GM10248 (cell line): ENCODE measurements around the gene DRG1.
A peak's percentile ranks its signal among the peaks of the same experiment; 100 is the strongest.
"Not testable (repeated sequence)": the region's sequence is repeated elsewhere in the genome, so short reads cannot be mapped to it uniquely, and the experiment has no call there.

Source experiments
- CTCF ChIA-PET: fragments of 300-600 bp; sonication (Branson Sonifier 250); formaldehyde crosslinking; extraction: SDS; loops from one replicate; lab custom pipeline; 2021; ENCODE audit warnings: antibody characterized with exemption; lab: Yijun Ruan, JAX
- POLR2A ChIA-PET: fragments of 350-650 bp; sonication (Branson Sonifier 250); formaldehyde crosslinking; extraction: SDS; loops from one replicate; lab custom pipeline; 2020; ENCODE audit warnings: antibody characterized with exemption; lab: Yijun Ruan, JAX
- DNase-seq: peaks from one replicate; pipeline ENCODE4 v3.0.0; 2012; ENCODE audit errors: extremely low spot score
- TF ChIP-seq, protein P1 (sequence below): IDR thresholded peaks from 2 replicates; pipeline ENCODE4 v1.5.1; 2012; ENCODE audit warnings: mild to moderate bottlenecking, low read depth; ENCODE audit errors: extremely low read depth, missing control alignments, control extremely low read depth

DRG1 gene

DNA sequence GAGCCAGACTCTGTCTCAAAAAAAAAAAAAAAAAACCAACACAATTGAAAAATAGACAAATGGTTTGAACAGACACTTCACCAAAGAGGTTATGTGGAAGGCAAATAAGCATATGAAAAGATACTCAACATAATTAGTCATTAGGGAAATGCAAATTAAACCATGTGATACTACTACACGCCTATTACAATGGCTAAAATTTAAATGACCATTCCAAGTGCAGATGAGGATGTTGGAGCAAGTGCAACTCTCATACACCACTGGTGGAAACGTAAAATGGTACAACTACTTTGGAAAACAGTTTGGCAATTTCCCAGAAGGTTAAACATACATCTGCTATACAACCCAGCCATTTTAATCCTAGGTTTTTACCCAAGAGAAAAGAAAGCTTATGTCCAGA lies 65.9 kb downstream of the DRG1 start:
- TF ChIP-seq, protein P1, sequence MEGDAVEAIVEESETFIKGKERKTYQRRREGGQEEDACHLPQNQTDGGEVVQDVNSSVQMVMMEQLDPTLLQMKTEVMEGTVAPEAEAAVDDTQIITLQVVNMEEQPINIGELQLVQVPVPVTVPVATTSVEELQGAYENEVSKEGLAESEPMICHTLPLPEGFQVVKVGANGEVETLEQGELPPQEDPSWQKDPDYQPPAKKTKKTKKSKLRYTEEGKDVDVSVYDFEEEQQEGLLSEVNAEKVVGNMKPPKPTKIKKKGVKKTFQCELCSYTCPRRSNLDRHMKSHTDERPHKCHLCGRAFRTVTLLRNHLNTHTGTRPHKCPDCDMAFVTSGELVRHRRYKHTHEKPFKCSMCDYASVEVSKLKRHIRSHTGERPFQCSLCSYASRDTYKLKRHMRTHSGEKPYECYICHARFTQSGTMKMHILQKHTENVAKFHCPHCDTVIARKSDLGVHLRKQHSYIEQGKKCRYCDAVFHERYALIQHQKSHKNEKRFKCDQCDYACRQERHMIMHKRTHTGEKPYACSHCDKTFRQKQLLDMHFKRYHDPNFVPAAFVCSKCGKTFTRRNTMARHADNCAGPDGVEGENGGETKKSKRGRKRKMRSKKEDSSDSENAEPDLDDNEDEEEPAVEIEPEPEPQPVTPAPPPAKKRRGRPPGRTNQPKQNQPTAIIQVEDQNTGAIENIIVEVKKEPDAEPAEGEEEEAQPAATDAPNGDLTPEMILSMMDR: no peak
- POLR2A ChIA-PET: no interaction called here
- DNase-seq: no peak
- CTCF ChIA-PET: interaction anchor here (1.3 kb wide), 1 partner anchor 13 kb away, joined by 4 read pairs; no protein-coding TSS in a partner anchor

DNA sequence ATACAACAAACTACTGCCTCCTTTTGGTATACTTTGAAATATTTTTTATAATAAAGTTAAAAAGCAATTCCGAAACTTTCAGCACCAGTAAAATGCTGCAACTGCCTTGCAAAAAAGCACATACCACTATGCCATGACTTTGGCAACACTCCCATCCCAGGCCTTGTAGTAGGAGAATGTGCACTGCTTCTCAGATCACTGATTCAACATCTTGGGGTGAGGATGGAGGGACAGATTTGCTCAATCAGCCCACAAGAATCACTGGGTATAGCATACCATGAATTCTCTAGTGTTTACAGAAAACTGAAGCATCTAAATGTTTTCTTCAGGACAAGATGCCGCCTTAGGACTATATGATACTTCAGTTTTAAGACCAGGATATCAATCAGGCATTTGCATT lies 75.3 kb downstream of the DRG1 start:
- ChIA-PET CTCF (no interaction called here), POLR2A (no interaction called here)
- TF ChIP-seq, protein P1: no peak
- DNase-seq: no peak

DNA sequence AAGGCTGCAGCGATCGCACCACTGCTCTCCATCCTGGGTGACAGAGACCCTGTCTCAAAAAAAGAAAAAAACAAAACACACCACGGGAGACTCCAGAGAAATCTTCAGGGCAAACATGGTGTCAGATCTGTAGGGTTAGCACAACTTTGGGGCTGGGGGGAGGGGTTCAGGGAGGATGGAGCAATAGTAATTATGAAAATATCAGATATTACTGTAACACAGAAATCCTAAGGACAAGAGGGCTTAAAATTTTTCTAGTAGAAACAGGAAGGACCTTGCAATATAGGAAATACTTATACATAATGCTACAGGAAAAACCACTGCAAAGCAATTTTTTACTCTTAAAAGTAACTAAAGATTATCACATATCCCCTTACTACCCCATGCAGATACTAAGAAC lies 76.4 kb downstream of the DRG1 start:
- CTCF ChIA-PET: no interaction called here
- no peak for DNase-seq
- TF ChIP-seq, protein P1: no peak
- POLR2A ChIA-PET: no interaction called here

DNA sequence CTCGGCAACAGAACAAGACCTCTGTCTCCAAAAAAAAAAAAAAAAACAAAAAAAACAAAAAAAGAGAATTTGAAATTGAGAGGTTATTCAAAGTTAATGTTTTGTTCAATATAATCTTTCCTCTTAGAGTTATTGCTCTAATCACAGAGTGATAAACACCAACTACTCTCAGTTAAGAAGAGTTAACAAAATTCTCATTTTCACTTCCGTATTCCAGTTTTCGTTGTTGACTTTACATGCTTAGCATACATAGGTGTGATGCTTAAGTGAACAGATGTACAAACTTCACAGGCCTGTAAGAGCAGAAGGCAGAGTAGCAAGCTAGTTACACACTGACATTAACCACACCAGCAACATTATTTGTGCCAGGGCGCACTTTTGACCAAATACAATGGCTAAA lies 77.9 kb downstream of the DRG1 start:
- CTCF ChIA-PET: interaction anchor here (1.2 to 1.6 kb wide), 3 partner anchors 9 to 26 kb away, joined by 3 to 4 read pairs (median 3); no protein-coding TSS in a partner anchor
- POLR2A ChIA-PET: interaction anchor here (0.6 to 1.5 kb wide), 3 partner anchors 12 to 146 kb away, joined by 3 to 5 read pairs (median 4); partner anchors contain the start of gene EIF4ENIF1
- TF ChIP-seq, protein P1: no peak
- DNase-seq: peak; percentile 68

DNA sequence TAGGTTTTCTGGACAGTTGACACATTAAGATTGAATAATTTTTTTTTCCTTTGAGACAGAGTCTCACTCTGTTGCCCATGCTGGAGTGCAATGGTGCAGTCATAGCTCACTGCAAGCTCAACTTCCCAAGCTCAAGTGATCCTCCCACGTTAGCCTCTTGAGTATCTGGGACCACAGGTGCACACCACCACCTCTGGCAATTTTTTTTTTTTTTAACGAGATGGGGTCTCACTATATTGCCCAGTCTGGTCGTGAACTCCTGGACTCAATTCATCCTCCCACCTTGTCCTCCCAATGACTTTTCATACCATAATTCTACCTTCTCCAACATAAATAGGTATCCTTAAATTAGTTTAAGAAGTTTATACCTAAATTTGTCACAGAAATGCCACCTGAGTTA lies 81.7 kb downstream of the DRG1 start:
- TF ChIP-seq, protein P1: no peak
- CTCF ChIA-PET: interaction anchor here (1.2 kb wide), 1 partner anchor 29 kb away, joined by 3 read pairs; no protein-coding TSS in a partner anchor
- no peak for DNase-seq
- POLR2A ChIA-PET: no interaction called here

DNA sequence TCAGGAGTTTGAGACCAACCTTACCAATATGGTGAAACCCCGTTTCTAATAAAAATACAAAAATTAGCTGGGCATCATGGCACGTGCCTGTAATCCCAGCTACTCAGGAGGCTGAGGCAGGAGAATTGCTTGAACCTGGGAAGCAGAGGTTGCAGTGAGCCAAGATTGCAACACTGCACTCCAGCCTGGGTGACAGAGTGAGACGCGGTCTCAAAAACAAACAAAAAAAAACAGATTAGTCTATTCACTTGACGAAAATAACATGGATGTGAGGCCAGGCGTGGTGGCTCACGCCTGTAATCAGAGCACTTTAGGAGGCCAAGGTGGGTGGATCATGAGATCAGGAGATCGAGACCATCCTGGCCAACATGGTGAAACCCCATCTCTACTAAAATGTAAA lies 83.1 kb downstream of the DRG1 start:
- CTCF ChIA-PET, DNase-seq: not testable (repeated sequence)
- POLR2A ChIA-PET: interaction anchor here (0.5 kb wide), 1 partner anchor 11 kb away, joined by 3 read pairs; no protein-coding TSS in a partner anchor
